NCI-H526 (cell line): ENCODE data around the gene LRRC8D.
"Not testable (repeated sequence)": the region's sequence is repeated elsewhere in the genome, so short reads cannot be mapped to it uniquely, and the experiment has no call there.

Experiments
- DNase-seq, 2 experiments: peaks; one replicate each; lab custom pipeline; 2025; lab: John Stamatoyannopoulos, UW

The LRRC8D gene

DNA sequence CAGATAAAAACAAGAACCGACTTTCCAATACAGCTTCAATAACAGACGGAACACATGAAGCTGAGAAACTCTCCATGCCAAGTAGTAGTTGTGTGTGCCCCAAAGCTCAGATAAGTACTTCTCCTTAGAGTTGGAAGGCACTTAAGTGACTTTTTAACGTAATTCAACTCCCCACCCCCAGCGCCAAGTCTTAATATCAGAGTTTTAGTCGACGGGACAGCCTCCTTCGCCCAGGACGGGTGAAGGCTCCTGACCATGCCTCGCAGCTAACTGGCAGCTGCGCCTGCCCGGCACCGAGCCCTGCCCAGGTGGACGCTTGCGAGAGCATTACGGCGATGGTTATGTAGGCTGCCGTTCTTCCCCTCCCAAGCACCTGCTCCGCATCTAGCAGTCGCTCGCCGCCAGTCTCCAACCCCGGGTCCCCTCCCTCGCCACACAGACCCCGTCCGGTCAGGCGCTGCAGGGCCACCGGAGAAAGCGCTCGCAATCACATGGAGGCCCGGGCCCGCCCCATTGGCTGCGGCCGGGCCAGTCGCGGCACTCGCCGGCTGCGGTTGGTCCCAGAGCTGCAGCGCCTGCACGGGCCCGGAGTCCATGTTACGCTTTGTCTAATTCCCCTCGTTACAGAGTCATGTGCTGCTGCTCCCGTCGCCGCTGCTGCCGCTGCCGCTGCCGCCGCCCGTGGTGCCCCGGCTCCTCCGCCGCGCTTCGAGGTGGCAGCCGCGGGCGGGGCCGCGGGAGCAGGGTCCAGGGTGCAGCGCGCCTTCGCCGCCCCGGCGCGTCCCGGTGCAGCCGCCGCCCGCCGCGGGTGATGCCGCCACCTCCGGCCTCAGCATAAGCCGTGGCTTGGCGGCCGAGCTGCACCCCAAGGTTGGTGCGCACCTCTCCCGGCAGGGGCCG is at the start of gene LRRC8D:
Gene LRRC8D (plus strand): TSS at position 611 of the 900 bp plus-strand sequence. CDS start 112,037 bp downstream, outside the sequence.
- peak; percentile 84 to 97 for DNase-seq

DNA sequence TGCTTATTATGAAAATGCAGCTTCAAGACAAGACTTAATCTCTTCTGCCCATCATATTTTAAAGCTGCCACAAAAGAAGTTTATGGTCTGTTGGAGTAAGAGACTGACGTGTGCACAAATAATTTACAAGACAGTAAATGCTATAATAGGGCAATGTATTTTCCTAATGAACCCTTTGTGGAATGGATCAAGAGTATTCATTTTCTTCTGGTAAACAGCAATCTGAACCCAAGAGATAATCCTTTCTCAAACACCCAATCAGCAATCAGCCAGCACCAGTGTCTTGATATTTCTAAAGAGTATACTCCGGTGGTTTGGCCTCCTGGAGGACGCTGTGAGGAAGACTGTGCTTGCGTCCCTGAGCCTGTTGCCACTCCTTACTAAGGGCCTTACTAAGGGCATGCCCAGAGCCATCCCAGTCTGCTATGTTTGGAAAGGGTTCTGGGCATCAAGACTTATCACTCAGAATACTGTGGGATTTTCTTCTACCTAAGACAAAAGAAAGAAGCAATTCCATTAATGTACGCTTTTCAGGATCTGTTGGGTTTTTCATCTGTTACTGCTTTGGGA is 48.8 kb upstream of the LRRC8D start:
- DNase-seq: no peak

GRCh38 chr1:89776104-89776503 is 44.7 kb upstream of the LRRC8D start:
- not testable (repeated sequence) for DNase-seq

GRCh38 chr1:89777271-89777670 is 43.6 kb upstream of the LRRC8D start:
- not testable (repeated sequence) for DNase-seq

DNA sequence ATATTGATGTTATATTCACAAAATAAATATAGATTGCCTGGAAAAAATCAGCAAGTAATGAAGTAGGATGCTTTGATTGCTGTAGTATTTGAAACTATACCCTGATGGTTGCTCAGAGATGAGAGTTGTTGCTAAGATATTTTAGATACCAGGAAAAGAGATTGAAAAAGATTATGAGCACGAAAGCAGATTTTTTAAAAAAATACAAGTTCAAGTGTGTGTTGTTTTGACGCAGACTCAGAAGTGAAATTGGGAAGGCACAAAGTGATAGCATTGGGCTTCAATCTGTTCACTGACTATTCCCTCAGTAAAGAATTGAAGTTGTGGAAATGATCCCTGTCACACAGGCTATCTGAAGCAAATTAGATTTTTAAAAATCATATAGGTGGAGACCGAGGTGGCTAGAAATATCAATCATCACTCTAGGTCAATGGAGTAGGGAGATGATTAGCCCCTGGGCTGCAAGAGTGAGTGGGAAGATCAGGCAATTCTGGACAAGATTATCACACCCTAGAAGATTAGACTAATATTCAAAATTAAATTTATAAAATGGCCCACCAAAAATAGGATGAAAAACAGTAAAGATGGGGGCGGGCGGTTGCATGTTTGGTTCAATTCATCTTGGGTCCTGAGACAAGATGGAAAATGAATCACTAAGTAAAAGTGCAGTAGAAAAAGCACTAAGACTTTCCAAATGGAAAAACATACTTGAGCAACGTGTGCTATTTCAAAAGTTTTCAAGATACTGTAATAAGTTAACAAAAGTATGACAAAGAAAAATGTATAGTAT is 41.5 kb upstream of the LRRC8D start:
- no peak for DNase-seq

DNA sequence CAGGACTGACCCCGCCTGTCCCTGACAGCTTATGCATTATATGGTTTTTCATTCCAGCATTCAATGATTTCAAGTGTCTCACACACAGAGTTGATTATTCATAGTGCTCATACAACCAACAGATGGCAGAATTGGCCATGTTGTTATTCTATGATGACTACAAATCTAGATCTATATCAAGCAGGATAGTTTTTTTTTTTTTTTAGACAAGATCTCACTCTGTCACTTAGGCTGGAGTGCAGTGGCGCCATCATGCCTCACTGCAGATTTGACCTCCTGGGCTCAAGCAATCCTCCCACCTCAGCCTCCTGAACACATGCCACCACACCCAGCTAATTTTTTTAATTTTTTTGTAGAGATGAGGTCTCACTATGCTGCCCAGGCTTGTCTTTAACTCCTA is 40.1 kb upstream of the LRRC8D start:
- DNase-seq: peak; percentile 42 to 77

DNA sequence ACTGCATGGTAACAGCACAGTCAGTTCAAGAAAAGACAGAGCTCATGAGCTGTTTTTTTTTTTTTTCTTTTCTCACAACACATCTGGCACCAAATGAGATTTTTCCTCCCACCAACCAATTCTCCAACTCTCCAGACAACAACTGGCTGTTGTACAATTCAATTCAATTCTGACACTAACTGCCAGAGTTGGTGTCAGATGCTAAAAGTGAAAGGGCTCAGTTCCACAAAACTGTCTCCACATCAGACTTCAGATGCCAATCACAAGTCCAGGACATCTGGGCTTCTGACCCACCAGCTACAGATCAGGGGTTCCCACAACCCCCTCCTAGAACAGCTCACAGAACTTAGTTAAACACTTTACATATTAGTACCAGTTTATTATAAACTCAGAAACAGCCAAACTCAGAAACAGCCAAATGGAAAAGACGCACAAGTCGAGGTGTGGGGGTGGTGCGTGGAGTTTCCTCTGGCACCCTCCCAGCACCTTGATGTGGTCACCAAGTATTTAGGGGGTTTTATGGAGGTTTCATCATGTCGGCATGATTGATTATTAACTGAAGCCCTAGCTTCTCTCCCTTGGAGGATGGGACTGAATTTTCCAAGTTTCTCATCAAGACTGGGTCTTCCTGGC is 39.2 kb upstream of the LRRC8D start:
- DNase-seq: no peak

DNA sequence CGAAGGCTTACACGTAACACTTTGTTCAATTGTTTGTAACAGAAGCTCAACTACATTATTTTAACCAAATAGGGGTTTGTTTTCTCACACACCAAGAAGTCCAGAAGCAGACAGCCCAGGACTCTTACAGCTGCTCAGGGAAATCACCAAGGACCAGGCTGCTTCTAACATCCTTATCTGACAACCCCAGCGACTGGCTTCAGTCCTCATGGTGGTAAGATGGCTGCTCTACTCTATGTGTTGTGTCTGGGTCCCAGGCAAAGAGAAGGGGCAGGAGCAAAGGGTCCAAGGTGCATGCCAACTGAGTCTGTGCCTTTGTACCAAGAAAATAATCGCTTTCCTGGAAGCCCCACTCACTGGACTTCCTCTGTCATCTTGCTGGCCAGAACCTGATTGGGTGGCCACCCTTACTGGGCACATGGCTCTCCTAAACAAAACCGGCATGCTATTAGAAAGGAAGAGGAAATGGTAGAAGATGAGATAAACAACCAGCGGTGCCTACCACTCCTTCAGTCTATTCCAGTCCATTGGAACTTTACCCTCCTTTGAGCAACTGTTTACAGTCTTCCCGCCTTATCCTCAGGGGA is 34.1 kb upstream of the LRRC8D start:
- DNase-seq: no peak

GRCh38 chr1:89790592-89790991 is 30.2 kb upstream of the LRRC8D start:
- no peak for DNase-seq

DNA sequence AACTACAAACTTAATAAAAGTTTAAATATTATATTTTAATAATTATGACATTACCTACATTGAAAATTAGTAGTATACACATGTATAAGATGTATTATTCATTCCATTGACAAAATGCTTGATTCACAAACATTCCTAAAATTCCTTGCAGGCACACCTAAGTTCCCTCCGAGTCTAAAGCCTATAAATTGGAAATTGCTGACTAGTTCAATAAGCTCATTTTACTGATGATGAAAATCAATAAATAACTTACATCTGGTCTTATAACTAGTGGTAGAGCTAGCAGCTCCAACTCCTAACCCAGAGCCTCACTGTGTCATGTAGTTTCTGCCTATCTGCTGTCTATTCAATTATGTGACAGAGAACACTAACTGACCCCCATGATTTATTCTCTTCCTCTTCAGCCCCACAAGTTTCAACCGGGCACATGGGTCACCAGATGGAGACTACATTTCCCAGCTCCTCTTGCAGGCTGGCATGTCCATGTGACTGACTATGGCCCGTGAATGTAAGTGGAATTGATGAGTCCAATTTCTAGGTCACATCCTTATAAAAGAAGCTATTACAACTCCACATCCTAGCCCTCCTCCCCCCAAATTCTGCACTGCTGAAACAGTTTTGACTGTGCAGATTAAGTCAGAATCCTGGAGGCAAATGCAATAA is 29.6 kb upstream of the LRRC8D start:
- no peak for DNase-seq

DNA sequence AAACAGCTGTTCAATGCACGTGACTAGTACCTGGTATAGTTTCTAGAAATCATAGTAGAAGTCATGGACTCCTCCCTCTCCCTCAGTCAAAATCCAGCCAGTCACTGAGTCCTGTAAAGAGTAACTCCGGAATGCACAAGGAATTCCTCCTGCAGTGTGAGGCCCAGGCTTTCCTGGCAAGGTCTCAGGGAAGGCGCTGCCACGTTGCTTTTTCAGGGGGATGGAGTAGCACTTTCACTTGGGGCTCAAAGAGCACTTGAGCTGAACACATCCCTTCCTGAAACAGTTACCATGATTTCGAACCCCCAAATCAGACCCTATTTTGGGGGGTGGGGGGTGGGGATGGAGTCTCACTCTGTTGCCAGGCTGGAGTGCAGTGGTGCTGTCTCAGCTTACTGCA is 26.4 kb upstream of the LRRC8D start:
- no peak for DNase-seq

DNA sequence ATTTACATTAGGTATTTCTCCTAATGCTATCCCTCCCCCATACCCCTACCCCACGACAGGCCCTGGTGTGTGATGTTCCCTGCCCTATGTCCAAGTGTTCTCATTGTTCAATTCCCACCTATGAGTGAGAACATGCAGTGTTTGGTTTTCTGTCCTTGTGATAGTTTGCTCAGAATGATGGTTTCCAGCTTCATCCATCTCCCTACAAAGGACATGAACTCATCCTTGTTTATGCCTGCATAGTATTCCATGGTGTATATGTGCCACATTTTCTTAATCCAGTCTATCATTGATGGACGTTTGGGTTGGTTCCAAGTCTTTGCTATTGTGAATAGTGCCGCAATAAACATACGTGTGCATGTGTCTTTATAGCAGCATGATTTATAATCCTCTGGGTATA is 25.3 kb upstream of the LRRC8D start:
- not testable (repeated sequence) for DNase-seq

GRCh38 chr1:89797876-89798275 is 23.0 kb upstream of the LRRC8D start:
- DNase-seq: not testable (repeated sequence)

- no peak for DNase-seq
These were observed 21.3 kb upstream of the LRRC8D start for GRCh38 chr1:89799495-89799894.

- DNase-seq: no peak
These were observed 20.7 kb upstream of the LRRC8D start for GRCh38 chr1:89800022-89800655.

DNA sequence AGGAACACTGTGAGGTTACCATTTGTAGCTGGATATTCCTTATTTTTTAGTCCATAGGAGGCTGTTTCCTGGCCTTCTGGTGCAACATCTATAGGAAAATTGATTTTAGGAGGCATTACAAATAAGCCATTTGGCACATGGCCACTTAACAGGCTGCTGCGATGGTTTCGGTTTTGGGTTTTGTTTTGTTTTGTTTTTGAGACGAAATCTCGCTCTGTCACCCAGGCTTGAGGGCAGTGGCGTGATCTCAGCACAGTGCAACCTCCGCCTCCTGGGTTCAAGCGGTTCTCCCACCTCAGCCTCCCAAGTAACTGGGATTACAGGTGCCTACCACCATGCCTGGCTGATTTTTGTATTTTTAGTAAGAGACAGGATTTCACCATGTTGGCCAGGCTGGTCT is 20.1 kb upstream of the LRRC8D start:
- no peak for DNase-seq

DNA sequence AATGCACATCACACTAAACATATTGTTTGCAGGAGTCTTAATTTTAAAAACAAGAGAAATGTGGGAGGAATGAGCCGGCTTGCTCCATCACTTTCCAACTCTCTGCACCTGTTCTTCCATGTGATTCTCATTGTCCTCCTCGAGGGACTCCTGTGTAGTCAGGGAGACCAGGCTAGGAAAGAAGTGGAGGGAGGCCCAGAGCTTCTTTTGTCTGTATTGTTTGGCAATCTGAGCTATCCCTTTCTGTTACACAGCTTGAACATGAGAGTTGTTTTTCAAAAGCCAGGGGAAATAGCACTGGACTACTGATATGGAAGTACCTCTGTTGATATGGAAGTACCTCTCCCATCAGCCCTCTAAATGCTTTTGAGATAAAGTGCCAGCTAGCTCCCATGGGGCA is 18.8 kb upstream of the LRRC8D start:
- DNase-seq: no peak

GRCh38 chr1:89802841-89803240 is 18.0 kb upstream of the LRRC8D start:
- no peak for DNase-seq

DNA sequence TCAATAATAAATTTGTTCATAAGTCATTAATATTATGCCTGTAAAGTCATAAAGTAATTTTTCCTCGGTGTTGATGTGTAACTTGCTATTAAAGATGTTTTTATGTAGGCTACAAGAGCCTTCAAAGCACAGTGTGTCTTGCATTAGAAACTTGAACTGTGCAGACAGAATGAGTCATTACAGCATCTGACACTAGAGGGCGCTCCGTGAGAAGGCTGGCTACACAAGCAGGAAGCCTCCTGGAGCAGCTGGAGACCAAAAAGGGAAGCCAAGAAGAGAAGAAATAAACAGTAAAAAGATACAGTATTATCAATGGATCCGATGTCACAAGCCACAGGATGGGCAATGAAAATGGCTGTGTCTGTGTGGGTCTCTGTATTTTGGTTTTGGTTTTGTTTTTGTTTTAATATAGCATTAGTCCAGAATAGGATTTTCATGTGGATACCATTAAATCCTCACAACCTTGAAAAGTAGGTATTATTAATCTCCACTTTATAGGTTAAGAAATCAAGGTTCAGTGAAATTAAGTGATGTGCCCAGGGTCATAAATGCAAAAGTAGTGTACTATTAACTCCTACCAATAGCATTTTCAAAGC is 16.1 kb upstream of the LRRC8D start:
- peak; percentile 40 to 86 for DNase-seq

GRCh38 chr1:89806616-89807015 is 14.2 kb upstream of the LRRC8D start:
- no peak for DNase-seq
